Urinary bladder (tissue), 2 donors: Measurements from ENCODE around the gene UCN3. TPM values are rescaled to one million over a fixed set of nuclear protein-coding genes. Genes with fewer than 3 reads are reported as not detected.

ENCODE experiments used
- polyA plus RNA-seq: library from polyadenylated mRNA; stranded (reverse); fragments of 200-250 nt; gene quantifications from one replicate; pipeline ENCODE4 v1.2.3, GENCODE V29; 2013
- total RNA-seq: library from RNA; depleted of rRNA; stranded (reverse); fragments of >200 nt; gene quantifications from one replicate; pipeline ENCODE4 v1.2.3, GENCODE V29; 2014
- donor health status: healthy.

Gene UCN3
- total and polyA plus RNA-seq, 2 donors = not detected

Other genes with a start within 250 kb of the UCN3 start
- not detected for gene AKR1C8, start 179.8 kb upstream of the UCN3 start, total RNA-seq
- gene AKR1C8, start 179.8 kb upstream of the UCN3 start, polyA plus RNA-seq = not detected
- not detected for gene AKR1C4, start 168.1 kb upstream of the UCN3 start, total RNA-seq
- 0.09 TPM for gene AKR1C4, start 168.1 kb upstream of the UCN3 start, polyA plus RNA-seq
- gene TUBAL3, start 39.9 kb downstream of the UCN3 start, total RNA-seq = 0.16 TPM
- 0.05 TPM for gene TUBAL3, start 39.9 kb downstream of the UCN3 start, polyA plus RNA-seq
- gene NET1, start 47.6 kb downstream of the UCN3 start, total RNA-seq = 108 TPM
- 54.0 TPM for gene NET1, start 47.6 kb downstream of the UCN3 start, polyA plus RNA-seq
- gene CALML5, start 134.6 kb downstream of the UCN3 start, total RNA-seq = not detected
- gene CALML5, start 134.6 kb downstream of the UCN3 start, polyA plus RNA-seq = not detected
- gene CALML3, start 160.0 kb downstream of the UCN3 start, total RNA-seq = not detected
- gene CALML3, start 160.0 kb downstream of the UCN3 start, polyA plus RNA-seq = not detected